KMS-11 (cell line): ENCODE results near the gene ANXA2R.
A peak's percentile ranks its signal among the peaks of the same experiment; 100 is the strongest.

Source experiments
- H2AFZ ChIP-seq: fragments of 200-600 bp; sonication (generic); 2 replicates; pipeline ENCODE4 v1.6.1; 2016; ENCODE audit warnings: antibody characterized with exemption, mixed run types, low read depth
- H3K27ac ChIP-seq: fragments of 200-600 bp; sonication (generic); 2 replicates; pipeline ENCODE4 v1.6.1; 2016; ENCODE audit warnings: mild to moderate bottlenecking, mixed run types
- H3K27me3 ChIP-seq: fragments of 200-600 bp; sonication (generic); 2 replicates; pipeline ENCODE4 v1.6.1; 2017; ENCODE audit warnings: mild to moderate bottlenecking, low read depth, mixed run types, moderate library complexity; ENCODE audit not compliant: insufficient read depth
- H3K36me3 ChIP-seq: fragments of 200-600 bp; sonication (generic); 2 replicates; pipeline ENCODE4 v1.6.1; 2017; ENCODE audit warnings: mild to moderate bottlenecking, mixed run types; ENCODE audit not compliant: insufficient read depth
- H3K4me1 ChIP-seq: fragments of 200-600 bp; sonication (generic); 2 replicates; pipeline ENCODE4 v1.6.1; 2016; ENCODE audit warnings: mild to moderate bottlenecking, low read depth, mixed run types; ENCODE audit not compliant: poor library complexity, severe bottlenecking
- H3K4me2 ChIP-seq: fragments of 200-600 bp; sonication (generic); 2 replicates; pipeline ENCODE4 v1.7.0; 2016; ENCODE audit warnings: mild to moderate bottlenecking, mixed run types
- H3K4me3 ChIP-seq: fragments of 200-600 bp; sonication (generic); IDR thresholded peaks from 2 replicates; pipeline ENCODE4 v1.6.1; 2017; ENCODE audit warnings: low read depth, low read length, mixed read lengths; ENCODE audit not compliant: insufficient read depth
- H3K79me2 ChIP-seq: fragments of 200-600 bp; sonication (generic); 2 replicates; pipeline ENCODE4 v1.6.1; 2016; ENCODE audit warnings: low read depth, mixed run types; ENCODE audit not compliant: insufficient read depth
- H3K9ac ChIP-seq: fragments of 200-600 bp; sonication (generic); 2 replicates; pipeline ENCODE4 v1.6.1; 2016; ENCODE audit warnings: mild to moderate bottlenecking, mixed run types
- H4K20me1 ChIP-seq: fragments of 200-600 bp; sonication (generic); 2 replicates; pipeline ENCODE4 v1.6.1; 2016; ENCODE audit warnings: mild to moderate bottlenecking, mixed run types; ENCODE audit not compliant: insufficient read depth
- TF ChIP-seq, protein P1 (sequence below): fragments of 200-600 bp; sonication (generic); conservative IDR thresholded peaks from 2 replicates; pipeline ENCODE4 v1.6.1; 2017; ENCODE audit warnings: low read depth, mild to moderate bottlenecking, antibody characterized with exemption, low read length, moderate library complexity, mixed read lengths

The ANXA2R gene

DNA sequence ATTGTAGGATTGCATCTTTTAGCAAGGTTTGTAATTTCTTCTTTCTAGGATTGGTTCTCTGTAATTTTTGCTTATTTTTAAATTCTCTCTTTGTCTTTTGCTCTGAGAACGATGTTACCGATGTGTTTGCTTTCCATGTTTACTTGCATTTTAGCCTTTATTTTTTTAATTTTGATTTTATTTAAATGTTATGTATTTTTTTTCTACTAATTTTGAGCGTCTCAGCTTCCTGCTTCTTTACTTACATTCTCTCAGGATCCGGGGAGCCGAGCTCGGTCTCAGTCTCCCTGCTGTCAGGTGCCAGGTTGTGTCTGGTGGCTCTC lies 20.9 kb downstream of the ANXA2R start:
- TF ChIP-seq, protein P1, sequence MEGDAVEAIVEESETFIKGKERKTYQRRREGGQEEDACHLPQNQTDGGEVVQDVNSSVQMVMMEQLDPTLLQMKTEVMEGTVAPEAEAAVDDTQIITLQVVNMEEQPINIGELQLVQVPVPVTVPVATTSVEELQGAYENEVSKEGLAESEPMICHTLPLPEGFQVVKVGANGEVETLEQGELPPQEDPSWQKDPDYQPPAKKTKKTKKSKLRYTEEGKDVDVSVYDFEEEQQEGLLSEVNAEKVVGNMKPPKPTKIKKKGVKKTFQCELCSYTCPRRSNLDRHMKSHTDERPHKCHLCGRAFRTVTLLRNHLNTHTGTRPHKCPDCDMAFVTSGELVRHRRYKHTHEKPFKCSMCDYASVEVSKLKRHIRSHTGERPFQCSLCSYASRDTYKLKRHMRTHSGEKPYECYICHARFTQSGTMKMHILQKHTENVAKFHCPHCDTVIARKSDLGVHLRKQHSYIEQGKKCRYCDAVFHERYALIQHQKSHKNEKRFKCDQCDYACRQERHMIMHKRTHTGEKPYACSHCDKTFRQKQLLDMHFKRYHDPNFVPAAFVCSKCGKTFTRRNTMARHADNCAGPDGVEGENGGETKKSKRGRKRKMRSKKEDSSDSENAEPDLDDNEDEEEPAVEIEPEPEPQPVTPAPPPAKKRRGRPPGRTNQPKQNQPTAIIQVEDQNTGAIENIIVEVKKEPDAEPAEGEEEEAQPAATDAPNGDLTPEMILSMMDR, result no peak
- Histone ChIP-seq H3K4me2 (peak overlapping the region; percentile 78), H3K36me3 (no peaks in the 10 kb centered on the region), H3K9ac (peak overlapping the region; percentile 86), H3K4me3 (no peak overlapping the region), H3K27me3 (no peaks in the 10 kb centered on the region; the same call in 1 of the 2 replicates), H4K20me1 (no peaks in the 10 kb centered on the region), H3K4me1 (peaks cover 30% of the 10 kb centered on the region), H3K27ac (peak overlapping the region; percentile 81), H2AFZ (peak overlapping the region; percentile 88), H3K79me2 (no peaks in the 10 kb centered on the region)

DNA sequence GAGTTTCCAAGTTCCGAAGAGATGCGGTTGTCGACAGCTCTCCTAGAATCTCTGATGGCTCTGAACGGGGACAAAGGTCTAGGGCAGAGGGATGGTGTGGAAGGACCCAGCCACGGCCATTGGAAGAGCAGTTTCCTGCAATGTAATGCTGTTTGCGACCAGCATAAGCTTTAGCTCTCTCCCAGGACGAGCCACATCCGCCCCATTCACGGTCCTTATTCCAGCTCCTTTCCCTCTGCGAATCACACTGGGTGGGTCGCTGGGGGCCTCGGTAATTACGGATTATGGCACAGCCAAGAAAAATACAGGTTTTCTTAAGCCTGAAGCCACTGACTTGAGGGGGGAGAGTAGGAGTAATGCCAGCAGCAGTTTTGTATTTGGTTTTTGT lies 22.7 kb downstream of the ANXA2R start:
- Histone ChIP-seq H3K27me3 (no peaks in the 10 kb centered on the region; the same call in 1 of the 2 replicates), H3K4me2 (peak overlapping the region; percentile 90), H3K4me3 (no peak overlapping the region), H3K9ac (peak overlapping the region; percentile 86), H3K79me2 (no peaks in the 10 kb centered on the region), H4K20me1 (no peaks in the 10 kb centered on the region), H3K27ac (peak overlapping the region; percentile 81), H2AFZ (peak overlapping the region; percentile 88), H3K4me1 (peaks cover 30% of the 10 kb centered on the region), H3K36me3 (no peaks in the 10 kb centered on the region)
- TF ChIP-seq, protein P1, result no peak

DNA sequence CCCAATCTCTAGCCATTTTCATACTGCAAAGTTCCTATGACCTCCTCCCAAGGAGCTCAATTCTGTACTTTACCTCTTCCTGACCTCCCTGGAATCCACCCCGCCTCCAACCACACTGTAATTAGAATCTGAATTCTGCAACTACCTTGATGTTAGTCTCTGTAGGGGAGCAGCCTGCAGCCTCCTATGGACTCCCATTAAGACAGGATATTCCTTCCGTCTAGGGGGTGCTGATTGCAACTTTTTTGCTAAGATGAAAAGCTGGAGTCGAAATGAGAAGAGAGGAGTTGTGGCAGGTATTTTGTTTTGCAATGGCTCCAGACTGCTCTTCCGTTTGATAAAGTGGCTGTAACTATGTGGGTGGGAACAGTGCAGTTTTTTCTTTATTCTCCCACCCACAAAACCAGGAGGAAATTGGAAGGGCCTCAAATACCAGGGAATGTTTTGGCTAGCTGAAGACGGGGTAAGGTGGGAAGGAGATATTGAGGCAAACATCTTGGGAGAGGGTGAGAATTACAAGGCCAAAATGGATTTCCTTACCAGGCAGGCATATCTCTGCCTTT lies 23.8 kb downstream of the ANXA2R start:
- Histone ChIP-seq H3K9ac (no peak overlapping the region), H3K36me3 (no peaks in the 10 kb centered on the region), H4K20me1 (no peaks in the 10 kb centered on the region), H3K79me2 (no peaks in the 10 kb centered on the region), H3K4me3 (no peak overlapping the region), H3K27ac (no peak overlapping the region), H2AFZ (no peak overlapping the region), H3K27me3 (no peaks in the 10 kb centered on the region; the same call in 1 of the 2 replicates), H3K4me1 (peaks cover 25% of the 10 kb centered on the region), H3K4me2 (no peak overlapping the region; the same call in 1 of the 2 replicates)
- TF ChIP-seq, protein P1, result no peak

DNA sequence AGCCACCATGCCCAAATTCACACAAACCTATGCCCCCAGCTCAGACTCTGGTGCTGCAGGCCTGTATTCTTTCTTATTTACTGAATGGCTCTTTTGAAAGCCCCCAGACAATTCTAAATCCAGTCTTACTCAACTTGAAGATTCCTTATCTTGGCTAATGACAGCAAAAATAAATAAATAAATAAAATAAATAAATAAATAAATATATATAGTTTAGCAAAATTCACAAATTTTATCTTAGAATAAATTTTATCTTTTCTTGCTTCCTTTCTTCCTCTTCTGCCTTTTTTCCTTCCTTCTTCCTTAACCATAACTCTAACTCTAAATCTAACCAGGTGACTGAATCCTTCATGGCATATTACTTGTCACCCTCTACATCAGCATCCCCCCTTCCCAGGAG lies 25.6 kb downstream of the ANXA2R start:
- no peaks in the 10 kb centered on the region for H3K79me2 ChIP-seq
- no peaks in the 10 kb centered on the region for H4K20me1 ChIP-seq
- H3K4me3 ChIP-seq, result no peak overlapping the region
- H3K4me2 ChIP-seq, result no peak overlapping the region
- H2AFZ ChIP-seq, result no peak overlapping the region
- no peak overlapping the region for H3K9ac ChIP-seq
- H3K27me3 ChIP-seq, result no peaks in the 10 kb centered on the region; the same call in 1 of the 2 replicates
- peaks cover 23% of the 10 kb centered on the region for H3K4me1 ChIP-seq
- no peaks in the 10 kb centered on the region for H3K36me3 ChIP-seq
- TF ChIP-seq, protein P1, result no peak
- no peak overlapping the region for H3K27ac ChIP-seq
